ENCODE measurements around the gene NEUROD1.

- no peak for TF ChIP-seq CTCF (IDR thresholded peaks at IDR 0.05; ENCODE audit: low read depth, low read length)
- no peak for TF ChIP-seq POLR2A (IDR thresholded peaks at IDR 0.05; ENCODE audit: extremely low read depth, insufficient read length)
- no peak for TF ChIP-seq MAX (IDR thresholded peaks at IDR 0.05; ENCODE audit: low read depth, low read length)
- no peak for TF ChIP-seq MYC (IDR thresholded peaks at IDR 0.05; ENCODE audit: low read depth, low read length)
These were observed 14.0 kb upstream of the NEUROD1 start for GRCh38 chr2:181694271-181694670.
